Endometrial microvascular endothelial cells (primary cell): ENCODE measurements around the gene TMEM229B. TPM values are rescaled to one million over a fixed set of nuclear protein-coding genes. Genes with fewer than 3 reads are reported as not detected.

Experiments
- in situ Hi-C: cut with HindIII; loops from 2 replicates; pipeline ENCODE4 v1.10.0; 2017; ENCODE audit warnings: low sequenced_read_pairs, low pct_unique_long_range_greater_than_20kb; ENCODE audit errors: inconsistent ontology term
- total RNA-seq: library from RNA; depleted of rRNA; stranded (reverse); fragments of >200 nt; gene quantifications from one replicate; pipeline ENCODE4 v1.2.3, GENCODE V29; 2015; ENCODE audit errors: inconsistent ontology term

TMEM229B gene
- total RNA-seq, 1 donor from 2014 or later = 4.5 TPM

- in situ Hi-C loops = no loop called here
Observed at GRCh38 chr14:67517083-67517482, 28.6 kb upstream of the TMEM229B start.

- in situ Hi-C loops = no loop called here
Observed at GRCh38 chr14:67516676-67517075, 28.2 kb upstream of the TMEM229B start.

- in situ Hi-C loops = no loop called here
Observed at GRCh38 chr14:67515386-67516079, 27.0 kb upstream of the TMEM229B start.

- in situ Hi-C loops = no loop called here
Observed at GRCh38 chr14:67514650-67515385, 26.3 kb upstream of the TMEM229B start.

GRCh38 chr14:67514203-67514607, 25.7 kb upstream of the TMEM229B start:
- in situ Hi-C loops = no loop called here

GRCh38 chr14:67513631-67514108, 25.1 kb upstream of the TMEM229B start:
- in situ Hi-C loops = no loop called here

GRCh38 chr14:67512463-67513310, 24.2 kb upstream of the TMEM229B start:
- in situ Hi-C loops = no loop called here

- in situ Hi-C loops = no loop called here
Observed at GRCh38 chr14:67510836-67511235, 22.3 kb upstream of the TMEM229B start.

- in situ Hi-C loops = no loop called here
Observed at GRCh38 chr14:67510121-67510520, 21.6 kb upstream of the TMEM229B start.

- in situ Hi-C loops = no loop called here
Observed at GRCh38 chr14:67508956-67509355, 20.4 kb upstream of the TMEM229B start.

GRCh38 chr14:67505254-67505653, 16.7 kb upstream of the TMEM229B start:
- in situ Hi-C loops = no loop called here

GRCh38 chr14:67503331-67503730, 14.8 kb upstream of the TMEM229B start:
- in situ Hi-C loops = no loop called here

GRCh38 chr14:67502867-67503266, 14.3 kb upstream of the TMEM229B start:
- in situ Hi-C loops = no loop called here

GRCh38 chr14:67501670-67502069, 13.1 kb upstream of the TMEM229B start:
- in situ Hi-C loops = no loop called here

GRCh38 chr14:67500981-67501380, 12.5 kb upstream of the TMEM229B start:
- in situ Hi-C loops = no loop called here

- in situ Hi-C loops = no loop called here
Observed at GRCh38 chr14:67497716-67498115, 9.2 kb upstream of the TMEM229B start.

GRCh38 chr14:67497216-67497615, 8.7 kb upstream of the TMEM229B start:
- in situ Hi-C loops = no loop called here

- in situ Hi-C loops = no loop called here
Observed at GRCh38 chr14:67495827-67496226, 7.3 kb upstream of the TMEM229B start.

- in situ Hi-C loops = no loop called here
Observed at GRCh38 chr14:67493092-67493717, 4.7 kb upstream of the TMEM229B start.
